Measurements from ENCODE around the gene AOPEP.

DNA sequence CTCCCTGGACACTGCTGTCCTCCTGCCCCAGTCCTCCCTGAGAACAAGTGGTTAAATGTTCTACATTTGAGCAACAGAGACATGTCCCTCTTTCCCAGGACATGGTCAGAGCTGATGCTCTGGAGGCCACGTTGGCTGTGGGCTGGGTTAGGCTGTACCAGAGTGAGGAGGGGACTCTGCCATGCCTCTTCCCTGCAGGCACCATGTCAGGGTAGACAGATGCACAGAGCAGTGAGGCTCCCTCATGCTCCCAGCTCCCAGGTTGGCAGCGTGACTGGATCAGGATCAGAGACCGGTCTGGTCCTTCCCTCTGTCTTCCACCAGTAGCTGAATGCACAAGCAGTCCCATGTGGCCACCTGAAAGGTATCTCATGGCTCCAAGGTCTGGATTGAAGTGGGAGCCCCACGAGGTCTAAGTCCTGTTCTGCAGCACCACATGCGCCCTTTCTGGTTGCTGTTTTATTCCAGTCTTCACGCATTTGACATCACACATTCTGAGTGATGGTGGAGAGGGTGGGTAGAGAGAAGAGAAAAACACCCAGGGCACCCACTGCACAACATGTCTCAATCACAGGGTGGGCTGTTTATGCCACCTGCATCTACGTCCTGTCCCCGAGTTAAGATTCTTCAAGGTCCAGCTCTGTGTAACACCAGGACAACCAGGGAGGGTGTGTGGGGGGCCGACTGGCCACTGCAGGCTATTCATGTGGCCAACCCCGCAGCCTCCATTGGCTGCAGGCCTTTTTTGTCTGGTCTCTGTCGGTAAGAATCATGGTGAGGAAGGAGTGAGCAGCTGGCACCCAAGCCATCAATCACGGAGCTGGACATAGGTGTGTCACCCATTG, 386.2 kb downstream of the AOPEP start:
- TF ChIP-seq ZNF433 (tag by site-specific recombination; IDR thresholded peaks at IDR 0.05; ENCODE audit: low read depth) (no peak), ZNF423 (tag by site-specific recombination; IDR thresholded peaks at IDR 0.05) (no peak), ZBTB7A (tag by site-specific recombination; IDR thresholded peaks at IDR 0.05; ENCODE audit: low read depth) (no peak)

All from HEK293 (cell line).